Thyroid gland (tissue), 4 donors: Measurements from ENCODE around the gene BTNL9.

Experiments
- CTCF ChIP-seq, 6 experiments: fragments of 200-600 bp in 3 of 6; fragments of 450-650 bp in 3 of 6; sonication (generic) in 3 of 6; IDR thresholded peaks; one replicate each; pipeline ENCODE4 v1.5.1; 2016 to 2019; ENCODE audit warnings: antibody characterized with exemption in 6 of 6, mild to moderate bottlenecking in 2 of 6, inconsistent platforms in 1 of 6, moderate library complexity in 1 of 6
- POLR2A ChIP-seq, 2 donors: fragments of 450-650 bp; IDR thresholded peaks; one replicate each; pipeline ENCODE4 v1.6.1; 2017; ENCODE audit warnings: antibody characterized with exemption in 2 of 2, mild to moderate bottlenecking in 2 of 2, moderate library complexity in 1 of 2

- TF ChIP-seq POLR2A (IDR thresholded peaks at IDR 0.05) (no peak), CTCF (IDR thresholded peaks at IDR 0.05) (no peak)
Observed at GRCh38 chr5:181051841-181052671, 12.0 kb downstream of the BTNL9 start.
